Endothelial cell (in vitro differentiated cells): Measurements from ENCODE around the gene KIF15. TPM values are rescaled to one million over a fixed set of nuclear protein-coding genes. Genes with fewer than 3 reads are reported as not detected.
A peak's percentile ranks its signal among the peaks of the same experiment; 100 is the strongest.

Source experiments
- DNase-seq: peaks from one replicate; pipeline ENCODE4 v3.0.0; 2021; ENCODE audit warnings: low spot score
- H3K27ac Mint-ChIP-seq: one replicate; pipeline ENCODE4 v1.8.0; 2021; ENCODE audit warnings: mixed read lengths, inconsistent platforms; ENCODE audit not compliant: unreplicated experiment
- H3K27me3 Mint-ChIP-seq: one replicate; pipeline ENCODE4 v1.8.0; 2021; ENCODE audit warnings: mild to moderate bottlenecking, moderate library complexity, mixed read lengths, inconsistent platforms; ENCODE audit not compliant: unreplicated experiment
- H3K36me3 Mint-ChIP-seq: one replicate; pipeline ENCODE4 v1.8.0; 2021; ENCODE audit warnings: mild to moderate bottlenecking, low read depth, mixed read lengths, inconsistent platforms; ENCODE audit not compliant: unreplicated experiment
- H3K4me1 Mint-ChIP-seq: one replicate; pipeline ENCODE4 v1.8.0; 2021; ENCODE audit warnings: mild to moderate bottlenecking, mixed read lengths, inconsistent platforms; ENCODE audit not compliant: unreplicated experiment
- H3K4me3 Mint-ChIP-seq: one replicate; pipeline ENCODE4 v1.8.0; 2021; ENCODE audit warnings: mild to moderate bottlenecking, mixed read lengths, inconsistent platforms; ENCODE audit not compliant: unreplicated experiment
- H3K9me3 Mint-ChIP-seq: one replicate; pipeline ENCODE4 v1.8.0; 2021; ENCODE audit warnings: mixed read lengths, inconsistent platforms; ENCODE audit not compliant: unreplicated experiment
- CTCF ChIP-seq: fragments of 200-600 bp; sonication (generic); IDR thresholded peaks from one replicate; pipeline ENCODE4 v1.5.0; 2021; ENCODE audit warnings: antibody characterized with exemption; ENCODE audit not compliant: unreplicated experiment
- total RNA-seq: library from RNA; stranded (reverse); fragmentation: NEBNext Ultra II Directional; extraction: Animal tissue kit (Norgen Biotek cat#: 25700); gene quantifications from one replicate; pipeline ENCODE4 v1.2.1, GENCODE V29; 2021; ENCODE audit not compliant: unreplicated experiment

The KIF15 gene
- total RNA-seq, 1 donor from 2014 or later = 6.0 TPM

- H3K27me3 Mint-ChIP-seq = no peaks in the 10 kb centered on the region
- no peak overlapping the region for H3K4me3 Mint-ChIP-seq
- DNase-seq = no peak
- H3K9me3 Mint-ChIP-seq = peaks cover 5% of the 10 kb centered on the region
- TF ChIP-seq CTCF = no peak
- H3K4me1 Mint-ChIP-seq = no peaks in the 10 kb centered on the region
- peaks cover 15% of the 10 kb centered on the region for H3K36me3 Mint-ChIP-seq
- H3K27ac Mint-ChIP-seq = no peak overlapping the region
These were observed 63.8 kb downstream of the KIF15 start for GRCh38 chr3:44825264-44825925.

- Mint-ChIP-seq H3K9me3 (peaks cover 5% of the 10 kb centered on the region), H3K27ac (no peak overlapping the region), H3K4me3 (no peak overlapping the region), H3K36me3 (peaks cover 13% of the 10 kb centered on the region), H3K27me3 (no peaks in the 10 kb centered on the region), H3K4me1 (no peaks in the 10 kb centered on the region)
- TF ChIP-seq CTCF = no peak
- DNase-seq = no peak
These were observed 65.6 kb downstream of the KIF15 start for GRCh38 chr3:44827196-44827595.

GRCh38 chr3:44831232-44831631, 69.6 kb downstream of the KIF15 start:
- H3K36me3 Mint-ChIP-seq = peaks cover 11% of the 10 kb centered on the region
- peaks cover 4% of the 10 kb centered on the region for H3K9me3 Mint-ChIP-seq
- no peak overlapping the region for H3K4me3 Mint-ChIP-seq

GRCh38 chr3:44832032-44832431, 70.4 kb downstream of the KIF15 start:
- no peaks in the 10 kb centered on the region for H3K27me3 Mint-ChIP-seq
- DNase-seq = no peak
- no peak overlapping the region for H3K4me3 Mint-ChIP-seq
- H3K36me3 Mint-ChIP-seq = peaks cover 18% of the 10 kb centered on the region
- H3K27ac Mint-ChIP-seq = peak overlapping the region; percentile 1
- H3K4me1 Mint-ChIP-seq = no peaks in the 10 kb centered on the region
- no peak for TF ChIP-seq CTCF
- H3K9me3 Mint-ChIP-seq = peaks cover 9% of the 10 kb centered on the region

More at GRCh38 chr3:44831232-44831631, 69.6 kb downstream of the KIF15 start:
- Mint-ChIP-seq H3K27ac (no peak overlapping the region), H3K4me1 (no peaks in the 10 kb centered on the region), H3K27me3 (no peaks in the 10 kb centered on the region)
- DNase-seq = no peak
- no peak for TF ChIP-seq CTCF

- H3K36me3 Mint-ChIP-seq = peaks cover 19% of the 10 kb centered on the region
- no peak overlapping the region for H3K4me3 Mint-ChIP-seq
- no peaks in the 10 kb centered on the region for H3K27me3 Mint-ChIP-seq
- peaks cover 9% of the 10 kb centered on the region for H3K9me3 Mint-ChIP-seq
- no peaks in the 10 kb centered on the region for H3K4me1 Mint-ChIP-seq
- no peak for TF ChIP-seq CTCF
- H3K27ac Mint-ChIP-seq = no peak overlapping the region
- DNase-seq = no peak
These were observed 71.4 kb downstream of the KIF15 start for GRCh38 chr3:44832965-44833364.
